NCI-H1417 (cell line): ENCODE data around the gene MELTF.
"Not testable (repeated sequence)": the region's sequence is repeated elsewhere in the genome, so short reads cannot be mapped to it uniquely, and the experiment has no call there.

Experiments used
- DNase-seq, 3 experiments: peaks; one replicate each; lab custom pipeline; 2025; lab: John Stamatoyannopoulos, UW

MELTF gene

DNA sequence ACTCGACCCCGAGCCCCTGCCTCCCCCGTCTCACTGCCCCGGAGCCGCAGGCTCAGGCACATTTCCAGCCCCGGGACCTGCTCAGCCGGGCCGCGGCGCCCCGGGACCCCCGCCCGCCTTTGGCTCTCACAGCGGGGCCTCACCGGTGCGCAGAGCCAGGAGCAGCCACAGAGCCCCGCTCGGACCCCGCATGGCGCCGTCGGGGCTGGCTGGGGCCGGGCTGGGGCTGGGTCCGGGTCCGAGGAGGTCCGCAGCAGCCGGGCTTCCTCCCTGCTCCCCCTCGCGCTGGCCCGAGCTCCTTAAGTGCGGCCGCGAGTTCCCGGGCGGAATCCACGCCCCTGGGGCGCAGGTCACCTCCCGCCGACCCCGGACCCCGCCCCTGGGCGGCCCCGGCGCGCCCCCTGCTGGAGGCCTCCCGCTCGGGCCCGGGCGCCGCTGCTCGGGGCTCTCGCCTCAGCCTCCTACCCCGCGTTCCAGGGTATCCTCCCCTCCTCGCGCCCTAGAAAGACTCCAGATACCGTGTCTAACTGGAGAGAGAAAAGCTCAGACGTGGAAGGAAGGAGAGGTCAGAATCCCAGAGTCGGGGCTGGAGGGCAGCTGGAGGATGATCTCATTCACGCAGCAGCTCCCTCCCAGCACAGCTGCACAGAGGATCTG lies at the start of gene MELTF:
TSS of gene MELTF (minus strand) at position 307 of the 657 bp plus-strand sequence. CDS start at position 192, 115 bp downstream.
- peak; percentile 58 to 81 (median 78) for DNase-seq

DNA sequence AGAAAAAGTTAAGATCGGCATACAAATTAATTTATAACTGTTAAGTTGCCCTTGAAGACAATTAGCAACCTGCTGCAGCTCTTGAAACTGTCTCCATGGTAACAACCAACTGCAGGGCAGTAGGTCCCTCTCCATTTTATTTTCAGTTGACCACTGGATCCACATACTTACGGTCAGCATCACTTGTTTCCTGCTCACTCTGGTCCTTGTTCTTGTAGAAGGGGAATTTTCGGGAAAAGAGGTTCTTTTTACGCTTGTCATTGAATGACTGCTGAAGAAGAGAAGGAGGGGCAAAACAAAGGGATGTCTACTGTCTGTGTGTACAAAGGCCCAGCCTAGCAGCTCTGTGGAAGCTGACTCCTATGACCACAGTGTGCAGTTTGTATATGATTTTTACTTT lies 46.8 kb upstream of the MELTF start:
- peak in 2 of 3 experiments; percentile 37 to 79 for DNase-seq

DNA sequence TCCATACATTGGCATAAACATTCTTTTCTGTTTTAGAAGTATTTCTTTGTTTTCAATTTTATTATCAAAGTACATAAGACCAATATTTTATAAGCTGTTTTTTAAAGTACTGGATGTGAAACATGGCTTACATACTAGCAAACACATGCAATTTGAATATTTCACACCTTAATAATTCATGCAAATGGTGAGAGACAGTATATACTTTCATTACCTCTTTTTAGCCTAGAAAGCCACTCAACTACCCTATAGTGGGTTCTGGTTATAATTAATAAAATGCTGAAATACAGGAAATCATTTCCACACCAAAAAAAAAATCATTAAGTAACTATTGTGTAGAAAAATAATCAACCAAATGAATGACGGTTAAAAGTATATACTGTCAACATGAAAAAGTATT lies 38.5 kb upstream of the MELTF start:
- DNase-seq, result no peak

GRCh38 chr3:197064771-197065170 lies 35.2 kb upstream of the MELTF start:
- no peak for DNase-seq

DNA sequence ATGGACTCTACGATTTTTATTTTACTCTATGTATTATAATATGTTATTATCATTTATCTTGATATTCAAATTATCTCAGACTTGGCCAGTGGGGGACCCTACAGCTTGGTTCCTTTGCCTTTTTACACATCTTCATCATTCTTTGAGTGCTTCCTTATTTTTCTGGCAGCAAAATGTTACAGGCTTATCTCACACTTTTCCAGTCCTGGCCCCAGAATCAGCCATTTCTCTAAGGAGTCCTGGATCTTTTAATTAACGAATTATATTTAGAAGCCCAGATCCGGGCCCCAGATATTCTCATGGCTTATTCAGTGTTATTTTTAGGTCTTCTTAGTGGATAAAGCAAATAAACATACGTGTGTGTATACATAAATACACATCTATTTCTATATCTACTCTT lies 32.8 kb upstream of the MELTF start:
- no peak for DNase-seq

DNA sequence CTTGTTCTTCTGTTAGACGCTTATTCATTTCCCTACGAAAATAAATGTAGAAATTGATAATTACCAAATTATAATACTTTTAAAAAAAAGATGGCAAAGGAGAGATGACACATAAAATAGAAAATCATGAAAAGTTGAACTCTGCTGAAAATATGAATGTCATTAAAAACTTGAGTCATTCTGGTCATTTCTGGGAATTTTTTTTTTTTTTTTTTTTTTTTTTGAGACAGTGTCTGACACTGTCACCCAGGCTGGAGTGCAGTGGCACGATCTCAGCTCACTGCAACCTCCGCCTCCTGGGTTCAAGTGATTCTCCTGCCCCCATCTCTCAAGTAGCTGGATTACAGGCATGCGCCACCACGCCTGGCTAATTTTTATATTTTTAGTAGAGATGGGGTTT lies 22.0 kb upstream of the MELTF start:
- DNase-seq, result not testable (repeated sequence)

DNA sequence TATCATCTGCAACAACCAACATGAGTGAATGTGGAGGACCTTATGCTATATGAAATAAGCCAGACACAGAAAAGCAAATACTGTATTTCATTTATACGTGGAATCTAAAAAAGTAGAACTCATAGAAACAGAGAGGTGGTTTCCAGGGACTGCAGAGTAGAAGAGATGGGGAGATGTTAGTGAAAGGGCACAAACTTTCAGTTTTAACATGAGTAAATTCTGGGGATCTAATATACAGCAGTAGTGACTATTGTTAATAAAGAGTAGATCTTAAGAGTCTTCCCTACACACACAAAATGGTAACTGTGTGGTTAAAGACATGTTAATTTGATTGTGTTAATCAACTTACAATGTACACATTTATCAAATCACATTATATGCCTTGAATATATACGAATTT lies 20.9 kb upstream of the MELTF start:
- DNase-seq, result no peak

- DNase-seq, result no peak
Measured at GRCh38 chr3:197042539-197042938, 12.9 kb upstream of the MELTF start.

- DNase-seq, result no peak
Measured at GRCh38 chr3:197041875-197042488, 12.4 kb upstream of the MELTF start.

DNA sequence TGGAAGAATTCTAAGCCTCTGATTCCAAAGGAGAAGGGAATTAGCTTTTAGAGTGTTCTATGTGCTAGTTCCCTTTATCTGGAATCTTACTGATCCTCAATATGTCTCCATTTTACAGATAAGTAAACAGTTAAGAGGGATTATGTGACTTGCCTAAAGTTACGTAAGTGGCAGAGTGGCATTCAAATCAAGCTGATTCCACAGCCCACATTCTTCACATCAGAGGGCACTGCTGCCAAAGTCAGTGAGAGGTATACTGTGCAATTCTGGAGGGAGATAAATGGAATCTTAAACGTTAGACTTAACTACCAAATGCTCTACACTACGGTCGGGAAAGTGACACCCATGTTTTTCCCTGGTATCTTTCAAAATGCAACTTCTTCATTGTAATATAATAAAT lies 11.0 kb upstream of the MELTF start:
- no peak for DNase-seq

- no peak for DNase-seq
Measured at GRCh38 chr3:197038679-197039462, 9.3 kb upstream of the MELTF start.

GRCh38 chr3:197035577-197035976 lies 6.0 kb upstream of the MELTF start:
- no peak for DNase-seq

GRCh38 chr3:197034778-197035177 lies 5.2 kb upstream of the MELTF start:
- not testable (repeated sequence) for DNase-seq

GRCh38 chr3:197033764-197034163 lies 4.1 kb upstream of the MELTF start:
- DNase-seq, result not testable (repeated sequence)

DNA sequence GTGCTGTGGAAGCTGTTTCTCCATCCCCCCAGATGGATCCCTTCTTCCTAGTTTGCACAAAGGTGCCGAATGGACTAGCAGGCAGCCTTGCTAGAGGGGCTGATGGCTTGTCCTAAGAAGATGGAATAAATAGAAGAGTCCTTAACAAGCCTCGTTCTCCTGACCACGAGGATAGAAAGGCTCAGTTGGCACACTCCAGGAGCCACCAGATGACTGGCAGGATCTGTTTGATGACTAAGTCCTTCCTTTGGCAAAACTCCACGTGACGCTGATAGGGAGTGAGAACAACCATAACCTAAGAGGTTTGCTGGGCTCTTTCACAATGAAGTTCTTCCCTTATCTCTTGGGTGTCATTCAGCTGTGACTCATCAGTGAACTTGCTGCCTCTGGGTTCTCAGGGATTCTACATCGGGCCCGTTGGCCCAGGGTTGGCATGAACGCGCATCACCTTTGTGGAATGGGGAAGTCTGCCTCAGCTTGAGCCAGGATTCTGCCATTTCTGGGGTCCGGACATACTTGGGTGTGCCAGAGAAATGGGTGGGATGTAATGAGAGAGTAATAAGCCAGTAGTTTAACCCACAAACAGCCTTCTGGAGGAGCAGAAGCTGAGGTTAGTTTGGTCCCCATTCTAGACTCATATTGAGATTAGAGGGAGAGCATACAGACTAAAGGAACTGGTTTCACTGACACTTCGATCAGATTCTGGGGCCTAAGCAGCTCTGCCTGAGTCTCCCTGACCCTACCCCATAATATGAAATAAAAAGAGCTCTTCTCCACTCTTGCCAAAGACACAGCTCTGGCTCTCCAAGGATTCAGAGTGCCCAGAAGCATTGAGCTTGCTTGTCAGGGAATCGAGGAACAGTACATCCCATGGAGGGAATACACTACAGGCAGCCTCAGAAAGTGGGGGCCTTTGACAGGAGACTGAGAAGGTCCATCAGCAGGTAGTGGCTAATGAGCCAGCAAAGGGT lies 2.0 kb upstream of the MELTF start:
- no peak for DNase-seq

GRCh38 chr3:197030379-197031314 lies 1.0 kb upstream of the MELTF start:
- DNase-seq, result no peak

- peak in 2 of 3 experiments; percentile 55 to 71 for DNase-seq
Measured at GRCh38 chr3:197028728-197029510, 698 bp downstream of the MELTF start.

- DNase-seq, result no peak
Measured at GRCh38 chr3:197027896-197028727, 1.5 kb downstream of the MELTF start.
